Activated CD4-positive, alpha-beta T cell treated with anti-CD3 and anti-CD28 coated beads, Interleukin-2, amount 50 U/mL, for 24 hours (primary cell): ENCODE measurements around the gene LYSMD4.

Experiments
- DNase-seq, 2 donors: peaks; one replicate each; pipeline ENCODE4 v3.0.0-alpha.2; 2020; ENCODE audit warnings: low read depth in 1 of 2, low spot score in 1 of 2

LYSMD4 gene

DNA sequence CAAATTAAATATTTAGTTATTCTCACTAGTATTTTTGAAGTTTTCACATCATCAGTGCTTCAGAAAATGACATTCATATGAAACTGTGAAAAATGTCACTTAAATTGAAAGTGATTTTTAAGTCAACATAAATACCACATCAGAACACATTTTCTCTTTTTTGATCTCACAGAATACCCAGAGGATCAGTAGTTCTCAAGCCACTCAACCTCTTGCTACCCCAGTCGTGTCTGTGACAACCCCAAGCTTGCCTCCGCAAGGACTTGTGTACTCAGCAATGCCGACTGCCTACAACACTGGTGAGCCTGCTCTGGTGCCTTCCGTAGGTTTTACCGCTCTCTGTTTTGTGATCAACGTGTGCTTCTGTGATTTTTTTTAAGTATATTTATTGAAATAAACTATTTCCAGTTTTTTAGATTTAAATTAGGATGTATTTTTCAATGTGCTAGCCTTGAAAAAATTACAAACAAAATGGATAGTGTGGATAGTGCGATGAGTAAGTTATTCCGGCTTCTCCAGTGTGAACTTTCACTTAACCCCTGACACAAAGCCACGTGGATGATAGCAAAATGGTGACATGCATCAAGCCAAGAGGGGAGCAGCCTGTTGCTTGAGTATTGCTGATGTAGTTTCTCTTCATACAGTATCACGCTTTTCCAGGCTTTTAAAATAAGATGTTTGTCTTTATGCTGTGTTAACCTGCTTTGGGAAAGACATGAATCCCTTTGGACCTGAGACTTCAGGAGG lies 26.5 kb downstream of the LYSMD4 start:
- DNase-seq = no peak

DNA sequence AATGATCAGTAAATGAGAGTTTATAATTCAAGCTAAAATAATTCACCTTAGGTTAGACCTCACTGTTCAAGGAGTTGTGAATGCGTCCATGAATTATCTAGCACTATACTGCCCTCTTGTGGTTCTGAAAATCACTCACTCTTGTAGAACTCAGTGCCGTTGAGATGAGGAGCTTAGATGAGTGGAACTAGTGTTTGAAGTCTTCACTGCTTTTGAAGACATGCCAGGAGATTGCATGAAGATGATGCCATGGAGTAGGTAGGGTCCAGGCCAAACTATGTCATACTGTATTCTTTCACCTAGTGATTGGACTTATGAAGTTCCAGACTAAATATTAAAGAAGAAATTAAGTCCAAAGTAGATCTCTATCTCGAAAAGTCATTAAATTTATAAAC lies 28.8 kb downstream of the LYSMD4 start:
- DNase-seq = peak in 1 of 2 donors; percentile 58

- DNase-seq = no peak
Observed at GRCh38 chr15:99703603-99704443, 29.4 kb downstream of the LYSMD4 start.

GRCh38 chr15:99702895-99703602 lies 30.2 kb downstream of the LYSMD4 start:
- DNase-seq = no peak

GRCh38 chr15:99696096-99696495 lies 37.1 kb downstream of the LYSMD4 start:
- no peak for DNase-seq

- no peak for DNase-seq
Observed at GRCh38 chr15:99692825-99693224, 40.4 kb downstream of the LYSMD4 start.

- DNase-seq = no peak
Observed at GRCh38 chr15:99686290-99686689, 46.9 kb downstream of the LYSMD4 start.

DNA sequence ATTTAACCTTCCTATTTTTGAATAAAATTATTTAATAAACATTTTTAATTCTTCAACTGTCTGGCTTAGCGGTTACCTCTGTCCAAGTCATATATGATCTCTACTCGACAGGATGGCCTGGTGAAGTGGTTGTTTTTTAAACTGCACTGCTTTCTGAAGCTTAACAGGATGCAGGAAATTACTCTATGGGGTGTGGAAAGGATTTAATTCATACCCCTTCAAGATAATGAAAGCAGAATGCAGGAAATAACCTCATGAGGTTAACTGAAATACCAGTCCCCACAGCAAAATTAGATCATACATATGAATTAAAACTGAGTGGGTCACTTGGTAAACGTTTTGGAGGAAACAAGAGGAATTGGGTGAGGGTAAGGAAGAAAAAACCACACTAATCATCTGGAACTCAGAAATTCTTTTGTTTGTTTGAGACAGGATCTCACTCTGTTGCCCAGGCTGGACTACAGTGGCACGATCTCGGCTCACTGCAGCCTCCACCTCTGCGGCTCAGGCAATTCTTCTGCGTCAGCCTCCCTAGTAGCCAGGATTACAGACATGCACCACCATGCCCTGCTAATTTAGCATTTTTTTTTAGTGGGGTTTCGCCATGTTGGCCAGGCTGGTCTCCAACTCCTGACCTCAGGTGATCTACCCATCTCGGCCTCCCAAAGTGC lies 50.1 kb downstream of the LYSMD4 start:
- DNase-seq = no peak

DNA sequence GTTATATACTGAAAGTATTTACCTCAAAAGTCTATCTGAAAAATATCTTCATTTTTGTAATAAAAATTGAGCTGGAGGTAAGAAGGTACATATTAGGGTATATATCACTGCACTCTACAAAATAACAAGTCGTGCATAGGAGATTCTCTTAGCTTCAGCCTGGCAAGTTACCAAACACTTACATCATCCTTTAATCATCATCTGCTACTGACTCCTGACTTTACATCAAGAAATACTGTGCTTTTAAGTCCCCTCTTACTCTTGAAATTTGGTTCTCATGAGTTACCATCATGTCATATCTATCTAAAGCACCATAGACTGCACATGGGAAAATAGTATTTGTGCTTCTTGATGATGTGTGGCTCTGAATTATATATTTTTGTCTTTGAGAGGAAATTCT lies 50.8 kb downstream of the LYSMD4 start:
- DNase-seq = no peak

GRCh38 chr15:99681990-99682389 lies 51.2 kb downstream of the LYSMD4 start:
- no peak for DNase-seq

DNA sequence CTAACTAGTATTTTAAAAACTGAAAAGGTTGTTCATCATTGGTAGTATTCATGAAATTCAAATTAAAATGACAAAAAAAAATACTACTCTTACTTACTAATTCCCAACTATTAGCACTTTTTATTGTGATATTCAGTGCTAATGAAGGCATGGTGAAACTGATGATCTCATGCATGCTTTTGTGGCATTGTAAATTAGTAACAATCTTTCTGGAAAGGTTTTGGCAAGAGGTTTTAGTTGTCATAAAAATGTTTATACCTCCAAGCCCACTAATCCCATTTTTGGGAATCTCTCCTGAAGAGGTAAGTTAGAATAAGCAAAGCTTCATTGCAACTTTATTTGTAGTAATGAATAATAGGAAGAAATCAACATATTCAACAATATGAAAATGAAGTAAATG lies 53.0 kb downstream of the LYSMD4 start:
- DNase-seq = no peak

DNA sequence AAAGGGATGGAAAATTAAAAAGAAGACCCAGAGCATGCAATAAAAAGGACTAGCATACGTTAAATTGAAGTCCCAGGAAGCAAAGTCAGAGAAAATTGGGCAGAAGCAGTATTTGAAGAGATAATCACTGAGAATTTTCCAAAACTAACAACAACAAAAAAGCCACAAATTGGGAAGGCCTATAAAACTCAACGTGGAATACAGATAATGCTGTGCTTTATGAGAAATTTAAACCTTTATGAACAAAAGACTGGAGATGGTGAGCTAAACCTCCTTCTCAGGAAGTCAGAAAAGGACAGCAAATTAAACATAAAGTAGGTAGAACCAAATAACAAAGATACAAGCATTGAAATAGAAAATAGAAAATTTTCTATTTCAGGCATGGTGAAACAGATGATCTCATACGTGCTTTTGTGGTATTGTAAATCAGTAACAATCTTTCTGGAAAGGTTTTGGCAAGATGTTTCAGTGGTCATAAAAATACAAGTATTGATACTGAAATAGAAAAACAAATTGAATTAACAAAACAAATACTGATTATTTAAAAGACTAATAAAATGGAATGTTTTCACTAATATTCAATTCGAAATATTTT lies 55.6 kb downstream of the LYSMD4 start:
- DNase-seq = no peak
